GM19240 (cell line): Measurements from ENCODE around the gene NHLRC3.
"Not testable (repeated sequence)": the region's sequence is repeated elsewhere in the genome, so short reads cannot be mapped to it uniquely, and the experiment has no call there.

Experiments used
- DNase-seq: peaks from one replicate; pipeline ENCODE4 v3.0.0; 2011; ENCODE audit warnings: low spot score; ENCODE audit not compliant: insufficient read length

The NHLRC3 gene

DNA sequence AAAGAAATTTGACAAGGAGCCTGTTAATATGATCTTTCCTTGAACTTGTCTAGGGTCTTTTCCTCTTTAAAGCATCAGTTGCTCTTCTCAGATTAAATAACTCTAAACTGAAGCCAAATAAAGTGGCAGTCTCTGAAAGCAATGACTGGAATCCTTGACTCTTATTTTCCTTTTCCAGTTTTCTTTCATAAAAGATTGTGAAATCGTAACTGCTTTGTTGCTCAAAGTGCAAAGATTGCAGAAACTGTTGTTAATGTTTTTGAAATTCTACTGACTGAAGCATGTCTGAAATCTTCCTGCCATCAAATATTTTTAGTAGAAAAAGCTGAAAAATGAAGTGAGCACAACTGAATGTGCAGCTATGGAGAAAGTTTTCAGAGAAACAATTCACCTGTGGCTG lies 1.9 kb downstream of the NHLRC3 start:
- no peak for DNase-seq

DNA sequence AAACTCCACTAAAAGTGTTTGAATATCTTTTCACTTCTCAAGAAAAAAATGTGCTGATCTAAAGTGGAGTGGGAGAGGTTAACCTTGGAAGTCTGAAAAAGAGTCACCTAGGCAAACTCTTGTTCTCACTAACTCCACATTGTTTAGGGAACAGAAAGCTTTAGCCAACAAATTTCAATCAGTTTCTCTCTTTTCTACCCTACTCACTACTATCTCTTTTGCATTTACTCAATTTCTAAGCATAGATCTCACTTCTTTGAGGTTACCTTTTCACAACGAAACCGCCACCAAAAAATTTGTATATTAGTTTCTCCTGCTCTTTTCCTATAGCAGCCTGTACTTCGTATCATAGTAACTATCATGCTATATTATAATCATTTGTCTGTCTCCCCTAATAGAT lies 6.3 kb downstream of the NHLRC3 start:
- DNase-seq: no peak

GRCh38 chr13:39047560-39047959 lies 9.3 kb downstream of the NHLRC3 start:
- no peak for DNase-seq

GRCh38 chr13:39048806-39049205 lies 10.6 kb downstream of the NHLRC3 start:
- no peak for DNase-seq

DNA sequence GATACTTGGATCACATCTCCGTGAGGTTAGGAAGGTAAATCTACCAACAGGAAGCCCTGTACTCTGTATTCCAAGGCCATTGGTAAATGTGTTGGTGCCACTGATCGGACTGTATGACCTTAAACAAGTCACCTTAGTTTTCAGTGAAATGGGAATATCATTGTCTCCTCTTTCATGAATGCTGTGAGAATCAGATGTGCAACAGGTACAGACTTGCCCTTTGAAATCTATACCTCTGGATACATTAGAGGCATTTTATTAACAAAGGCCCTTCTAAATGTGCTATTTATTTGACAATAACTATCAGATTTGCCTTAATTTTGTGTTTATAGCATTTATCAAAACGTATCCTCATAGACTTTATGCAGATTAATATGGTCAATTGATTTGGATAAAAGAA lies 11.0 kb downstream of the NHLRC3 start:
- no peak for DNase-seq

DNA sequence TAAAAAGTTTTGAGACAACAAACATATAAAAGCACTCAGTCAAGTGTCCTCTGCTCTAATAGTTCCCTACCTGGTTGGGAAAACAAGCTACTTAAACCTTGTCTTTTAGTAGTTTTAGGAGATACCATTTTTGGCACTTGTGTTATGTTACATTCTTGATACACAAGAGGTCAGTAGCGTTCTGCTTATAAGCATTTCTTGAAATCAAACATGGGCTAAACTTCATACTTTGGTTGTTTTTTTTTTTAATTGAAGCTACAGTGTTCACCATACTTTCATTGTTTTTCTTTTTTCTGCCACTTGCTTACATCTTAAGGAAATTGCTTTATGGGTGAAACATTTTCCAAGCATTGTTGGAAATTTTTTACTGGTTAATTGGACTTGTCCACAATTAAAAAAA lies 12.9 kb downstream of the NHLRC3 start:
- DNase-seq: no peak

DNA sequence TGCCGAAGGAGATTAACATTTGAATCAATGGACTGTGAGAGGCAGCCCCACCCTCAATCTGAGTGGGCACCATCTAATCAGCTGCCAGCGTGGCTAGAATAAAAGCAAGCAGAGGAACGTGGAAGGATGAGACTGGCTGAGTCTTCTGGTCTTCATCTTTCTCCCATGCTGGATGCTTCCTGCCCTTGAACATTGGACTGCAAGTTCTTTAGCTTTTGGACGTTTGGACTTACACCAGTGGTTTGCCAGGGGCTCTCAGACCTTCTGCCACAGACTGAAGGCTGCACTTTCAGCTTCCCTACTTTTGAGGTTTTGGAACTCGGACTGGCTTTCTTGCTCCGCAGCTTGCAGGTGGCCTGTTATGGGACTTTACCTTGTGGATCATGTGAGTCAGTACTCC lies 14.7 kb downstream of the NHLRC3 start:
- no peak for DNase-seq

- DNase-seq: no peak
Observed at GRCh38 chr13:39054112-39054511, 15.9 kb downstream of the NHLRC3 start.

GRCh38 chr13:39056018-39056417 lies 17.8 kb downstream of the NHLRC3 start:
- no peak for DNase-seq

DNA sequence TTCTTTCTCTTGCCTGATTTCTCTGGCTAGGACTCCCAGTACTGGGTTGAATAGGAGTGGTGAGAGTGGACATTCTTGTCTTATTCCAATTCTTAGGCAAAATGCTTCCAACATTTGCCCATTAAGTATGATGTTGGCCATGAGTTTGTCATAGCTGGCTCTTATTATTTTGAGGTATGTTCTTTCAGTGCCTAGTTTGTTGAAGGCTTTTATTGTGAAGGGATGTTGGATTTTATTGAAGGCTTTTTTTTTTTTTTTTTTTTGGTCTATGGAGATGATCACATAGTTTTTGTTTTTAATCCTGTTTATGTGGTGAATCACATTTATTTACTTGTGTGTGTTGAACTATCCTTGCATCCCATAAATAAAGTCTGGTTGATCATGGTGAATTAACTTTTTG lies 19.8 kb downstream of the NHLRC3 start:
- no peak for DNase-seq

GRCh38 chr13:39062004-39062403 lies 23.7 kb downstream of the NHLRC3 start:
- no peak for DNase-seq

- DNase-seq: no peak
Observed at GRCh38 chr13:39072842-39073241, 34.6 kb downstream of the NHLRC3 start.

GRCh38 chr13:39073983-39074382 lies 35.7 kb downstream of the NHLRC3 start:
- no peak for DNase-seq

DNA sequence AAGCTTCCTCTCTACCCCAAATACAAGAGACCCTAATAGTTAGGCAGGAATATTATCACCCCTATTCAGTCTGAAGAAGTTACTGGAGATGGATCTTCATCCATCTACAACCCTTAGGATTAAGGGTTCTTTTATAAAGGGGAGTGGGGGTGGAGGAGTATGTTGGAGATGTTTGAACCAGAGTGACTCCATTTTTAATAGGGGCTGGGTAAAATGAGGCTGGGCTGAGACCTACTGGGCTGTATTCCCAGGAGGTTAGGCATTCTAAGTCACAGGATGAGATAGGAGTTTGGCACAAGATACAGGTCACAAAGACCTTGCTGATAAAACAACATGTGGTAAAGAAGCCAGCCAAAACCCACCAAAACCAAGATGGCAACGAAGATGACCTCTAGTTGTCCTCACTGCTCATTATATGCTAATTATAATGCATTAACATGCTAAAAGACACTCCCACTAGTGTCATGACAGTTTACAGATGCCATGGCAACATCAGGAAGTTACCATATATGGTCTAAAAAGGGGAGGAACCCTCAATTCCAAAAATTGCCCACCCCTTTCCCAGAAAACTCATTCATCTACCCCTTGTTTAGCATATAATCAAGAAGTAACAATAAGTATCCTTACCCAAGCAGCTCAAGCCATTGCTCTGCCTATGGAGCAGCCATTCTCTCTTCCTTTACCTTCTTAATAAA lies 48.1 kb downstream of the NHLRC3 start:
- DNase-seq: not testable (repeated sequence)

DNA sequence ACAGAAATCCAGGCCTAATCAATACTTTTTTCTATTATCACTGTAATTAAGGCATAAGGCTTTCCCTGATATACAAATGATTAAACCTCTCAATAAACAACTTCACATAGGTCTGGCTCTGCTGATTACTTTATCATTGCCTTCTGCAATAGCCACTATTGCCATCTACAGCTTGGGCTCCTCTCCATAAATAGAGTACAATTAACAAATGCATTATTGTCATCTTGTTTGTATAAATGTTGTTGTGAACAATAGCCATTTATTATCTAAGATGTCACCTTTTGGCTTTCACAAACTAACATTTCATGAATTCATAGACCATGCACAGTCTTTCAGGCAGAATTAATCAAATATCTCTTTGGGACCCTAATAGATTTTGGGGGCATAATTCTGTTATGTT lies 53.3 kb downstream of the NHLRC3 start:
- no peak for DNase-seq

GRCh38 chr13:39095500-39095899 lies 57.2 kb downstream of the NHLRC3 start:
- no peak for DNase-seq

- no peak for DNase-seq
Observed at GRCh38 chr13:39099231-39099630, 61.0 kb downstream of the NHLRC3 start.
